Suppressor macrophage treated with lipopolysaccharide for 4 hours (primary cell): ENCODE data around the gene UNCX.
A peak's percentile ranks its signal among the peaks of the same experiment; 100 is the strongest.
"Not testable (repeated sequence)": the region's sequence is repeated elsewhere in the genome, so short reads cannot be mapped to it uniquely, and the experiment has no call there.

Experiments
- DNase-seq: peaks from one replicate; pipeline ENCODE4 v3.0.0-alpha.2; 2020

Gene UNCX

GRCh38 chr7:1232623-1233332, at the start of gene UNCX:
Gene UNCX (plus strand): TSS chr7:1232872. CDS start chr7:1233018, 146 bp downstream.
- DNase-seq: no peak

- no peak for DNase-seq
Observed at GRCh38 chr7:1187127-1187526, 45.5 kb upstream of the UNCX start.

GRCh38 chr7:1188720-1189294, 43.9 kb upstream of the UNCX start:
- no peak for DNase-seq

- no peak for DNase-seq
Observed at GRCh38 chr7:1189986-1190772, 42.5 kb upstream of the UNCX start.

- peak; percentile 81 for DNase-seq
Observed at GRCh38 chr7:1192171-1192676, 40.4 kb upstream of the UNCX start.

GRCh38 chr7:1193593-1194424, 38.9 kb upstream of the UNCX start:
- DNase-seq: peak; percentile 63

GRCh38 chr7:1196441-1196840, 36.2 kb upstream of the UNCX start:
- DNase-seq: not testable (repeated sequence)

GRCh38 chr7:1196950-1197349, 35.7 kb upstream of the UNCX start:
- DNase-seq: no peak

- no peak for DNase-seq
Observed at GRCh38 chr7:1197997-1198625, 34.6 kb upstream of the UNCX start.

- DNase-seq: no peak
Observed at GRCh38 chr7:1200045-1200444, 32.6 kb upstream of the UNCX start.

GRCh38 chr7:1201916-1202315, 30.8 kb upstream of the UNCX start:
- DNase-seq: no peak

GRCh38 chr7:1202914-1203313, 29.8 kb upstream of the UNCX start:
- not testable (repeated sequence) for DNase-seq

GRCh38 chr7:1204460-1205140, 28.1 kb upstream of the UNCX start:
- DNase-seq: no peak

- DNase-seq: not testable (repeated sequence)
Observed at GRCh38 chr7:1205742-1206141, 26.9 kb upstream of the UNCX start.

- no peak for DNase-seq
Observed at GRCh38 chr7:1209097-1209496, 23.6 kb upstream of the UNCX start.

GRCh38 chr7:1210321-1210978, 22.2 kb upstream of the UNCX start:
- no peak for DNase-seq

- no peak for DNase-seq
Observed at GRCh38 chr7:1210979-1211608, 21.6 kb upstream of the UNCX start.

GRCh38 chr7:1211611-1212010, 21.1 kb upstream of the UNCX start:
- DNase-seq: no peak

GRCh38 chr7:1212025-1212424, 20.6 kb upstream of the UNCX start:
- DNase-seq: not testable (repeated sequence)

GRCh38 chr7:1214516-1214915, 18.2 kb upstream of the UNCX start:
- no peak for DNase-seq
